C1 segment of cervical spinal cord (tissue), 14 donors: ENCODE data around the gene APOBEC3A.
"Not testable (repeated sequence)": the region's sequence is repeated elsewhere in the genome, so short reads cannot be mapped to it uniquely, and the experiment has no call there.

Experiments
- DNase-seq, 14 donors: peaks; one replicate each; lab custom pipeline; 2025; lab: John Stamatoyannopoulos, UW

Gene APOBEC3A

DNA sequence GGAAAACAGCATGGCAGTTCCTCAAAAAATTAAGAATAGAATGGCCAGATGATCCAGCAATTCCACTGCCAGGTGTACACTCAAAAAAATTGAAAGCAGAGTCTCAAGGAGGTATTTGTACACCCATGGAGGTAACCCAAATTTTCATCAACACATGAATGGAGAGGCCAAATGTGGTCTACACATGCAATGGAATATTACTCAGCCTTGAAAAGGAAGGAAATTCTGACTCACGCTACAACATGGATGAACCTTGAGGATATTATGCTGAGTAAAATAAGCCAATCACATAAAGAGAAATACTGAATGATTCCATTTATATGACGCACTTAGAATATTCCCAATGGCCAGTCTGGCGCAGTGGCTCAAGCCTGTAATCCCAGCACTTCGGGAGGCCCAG is 19.9 kb downstream of the APOBEC3A start:
- not testable (repeated sequence) for DNase-seq

DNA sequence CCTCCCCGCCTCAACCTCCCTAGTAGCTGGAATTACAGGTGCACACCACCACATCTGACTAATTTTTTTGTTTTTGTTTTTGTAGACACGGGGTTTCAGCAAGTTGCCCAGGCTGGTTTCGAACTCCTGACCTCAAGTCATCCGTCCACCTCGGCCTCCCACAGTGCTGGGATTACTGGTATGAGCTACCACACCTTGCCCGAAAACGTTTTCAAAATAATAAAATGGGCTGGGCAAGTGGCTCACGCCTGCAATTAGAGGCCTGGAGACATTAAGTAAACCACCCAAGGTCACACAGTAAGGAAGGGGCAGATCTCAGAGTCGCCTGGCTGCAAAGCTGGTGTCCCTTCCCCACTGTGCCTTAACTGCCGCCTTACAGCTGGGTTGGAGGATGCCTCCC is 23.2 kb downstream of the APOBEC3A start:
- DNase-seq, result not testable (repeated sequence)

DNA sequence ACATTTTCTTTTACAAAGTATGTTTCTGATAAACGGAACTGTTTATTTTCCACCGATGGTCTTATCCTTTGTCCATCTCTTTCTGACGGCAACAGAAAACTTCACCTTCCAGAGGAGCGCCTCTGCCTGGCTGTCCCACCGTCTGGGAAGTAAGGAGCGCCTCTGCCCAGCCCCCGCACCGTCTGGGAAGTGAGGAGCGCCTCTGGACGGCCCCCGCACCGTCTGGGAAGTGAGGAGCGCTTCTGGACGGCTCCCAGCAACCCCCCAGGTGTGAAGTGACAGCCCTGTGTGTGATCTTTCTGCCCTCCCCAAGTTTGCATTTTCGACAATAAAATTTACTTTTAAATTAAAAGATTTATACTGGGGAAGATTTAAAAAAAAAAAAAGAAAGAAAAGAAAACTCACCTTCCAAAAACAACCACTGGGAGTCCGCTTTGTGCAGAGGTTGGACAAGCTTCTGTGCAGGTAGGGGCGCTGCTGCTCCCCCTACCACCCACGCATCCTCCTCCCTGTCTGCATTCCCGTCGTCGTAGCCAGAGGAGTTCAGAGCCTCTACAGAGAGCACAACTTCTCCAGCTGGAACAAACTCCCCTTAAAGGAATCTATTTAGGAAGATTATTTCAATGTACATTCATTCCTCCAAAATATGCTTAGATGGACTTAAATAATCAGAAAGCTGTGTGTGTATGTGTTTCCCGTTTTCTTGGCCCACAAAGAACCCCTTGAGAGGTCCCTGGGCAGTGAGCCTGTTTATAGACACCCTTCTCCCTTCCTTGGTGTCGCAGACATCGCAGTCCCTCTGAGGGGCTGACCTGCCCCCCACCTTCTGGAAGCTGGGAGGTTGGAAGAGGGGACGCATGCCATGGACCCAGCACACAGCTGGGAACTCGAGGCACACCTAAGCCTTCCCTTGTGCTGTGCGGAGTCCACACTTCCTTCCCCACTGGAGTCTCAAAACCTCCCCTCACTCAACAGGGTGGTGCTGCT is 23.9 kb downstream of the APOBEC3A start:
- DNase-seq, result no peak

DNA sequence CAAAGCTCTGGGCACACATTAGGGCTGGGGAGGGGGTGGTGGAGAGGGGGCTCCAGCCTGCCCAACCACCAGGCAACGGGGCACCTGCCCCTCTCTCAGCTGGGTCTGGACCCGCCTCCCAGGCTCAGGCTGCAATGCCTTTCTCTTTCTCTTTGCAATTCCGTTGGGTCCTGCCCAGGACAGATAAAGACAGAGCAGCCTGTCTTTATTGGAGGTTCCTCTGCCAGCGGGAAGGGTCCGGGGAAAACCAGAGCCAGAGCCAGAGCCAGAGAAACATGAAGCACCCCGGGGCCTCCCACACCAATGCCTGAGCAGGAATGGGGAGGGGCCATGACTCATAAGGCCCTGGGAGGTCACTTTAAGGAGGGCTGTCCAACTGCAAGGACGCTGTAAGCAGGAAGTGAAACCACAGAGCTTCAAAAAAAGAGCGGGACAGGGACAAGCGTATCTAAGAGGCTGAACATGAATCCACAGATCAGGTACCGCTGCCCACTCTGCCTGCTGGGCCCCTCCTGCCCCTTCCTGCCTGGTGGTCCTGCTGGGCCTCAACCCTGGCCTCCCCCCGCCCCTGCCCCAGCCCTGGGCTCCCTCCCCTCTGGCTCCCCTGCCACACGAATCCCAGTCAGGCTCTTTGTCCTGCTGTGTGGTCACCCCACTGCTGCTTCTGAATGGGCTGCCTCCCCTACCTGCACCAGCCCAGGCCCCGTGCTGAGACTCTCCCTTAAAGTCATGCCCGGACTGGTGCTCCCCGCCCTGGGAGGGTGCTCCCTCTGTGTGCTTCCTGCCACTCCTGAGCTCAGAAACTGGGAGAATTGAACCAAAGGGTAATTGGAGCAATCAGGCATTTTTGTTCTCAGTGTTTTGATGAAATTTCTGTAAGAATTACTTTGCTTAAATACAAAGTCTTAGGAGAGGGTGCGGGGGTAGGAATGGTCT is 24.9 kb downstream of the APOBEC3A start, which contains the start of gene APOBEC3B:
TSS of gene APOBEC3B (plus strand) at position 356 of the 936 bp plus-strand sequence. CDS start at position 463, 107 bp downstream.
- DNase-seq, result peak in 10 of 14 donors; percentile 6 to 76 (median 32)

DNA sequence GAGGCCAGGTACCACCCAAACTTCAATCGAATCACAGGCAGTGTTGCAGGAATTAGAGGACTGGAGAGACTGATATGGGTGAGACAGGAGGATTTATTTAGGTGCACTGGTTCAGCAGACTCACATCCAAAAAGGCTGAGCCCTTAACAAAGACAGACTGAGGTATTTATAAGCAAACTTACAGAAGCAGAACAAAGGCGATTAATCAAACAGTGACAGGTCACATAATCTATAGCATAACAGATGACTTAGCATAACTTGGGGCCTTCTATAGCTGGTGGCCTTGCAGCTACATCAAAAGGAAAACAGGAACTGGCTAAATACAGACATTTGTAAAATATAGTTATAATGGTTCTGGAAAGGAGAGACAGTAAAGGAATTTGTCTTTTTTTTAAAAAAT is 26.8 kb downstream of the APOBEC3A start:
- no peak for DNase-seq

DNA sequence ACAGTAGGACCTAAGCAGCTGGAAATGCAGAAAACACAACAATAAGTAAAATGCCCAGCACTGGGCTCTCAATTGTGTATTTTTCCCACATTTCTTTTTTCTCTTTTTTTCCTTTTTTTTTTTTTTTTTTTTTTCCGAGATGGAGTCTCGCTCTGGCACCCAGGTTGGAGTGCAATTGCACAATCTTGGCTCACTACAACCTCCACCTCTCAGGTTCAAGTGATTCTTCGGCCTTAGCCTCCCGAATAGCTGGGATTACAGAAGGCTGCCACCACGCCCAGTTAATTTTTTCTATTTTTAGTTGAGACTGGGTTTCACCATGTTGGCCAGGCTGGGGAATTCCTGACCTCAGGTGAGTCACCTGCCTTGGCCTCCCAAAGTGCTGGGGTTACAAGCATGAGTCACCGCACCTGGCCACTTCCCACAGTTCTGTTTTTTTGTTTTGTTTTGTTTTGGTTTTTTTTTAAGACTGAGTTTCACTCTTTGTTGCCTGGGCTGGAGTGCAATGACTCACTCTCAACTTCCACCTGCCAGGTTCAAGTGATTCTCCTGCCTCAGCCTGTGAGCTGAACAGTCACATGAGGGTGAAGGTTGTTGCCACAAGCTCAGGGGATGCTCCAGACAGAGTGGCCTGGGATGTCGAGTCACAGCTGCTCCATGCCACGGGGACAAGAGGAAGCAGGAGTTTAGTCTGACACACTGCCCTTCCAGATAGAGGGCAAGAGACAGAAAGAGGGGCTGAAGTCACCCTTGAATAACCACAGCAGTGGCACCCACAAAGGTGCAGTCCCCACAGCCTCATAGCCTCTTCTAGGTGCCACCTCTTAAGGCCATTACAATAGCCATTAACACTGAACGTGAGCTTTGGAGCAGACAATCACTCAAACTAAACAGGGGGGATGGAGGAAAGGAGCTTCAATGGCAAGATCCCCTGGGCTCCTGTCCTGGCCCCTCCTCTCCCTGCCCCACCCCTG is 27.7 kb downstream of the APOBEC3A start:
- not testable (repeated sequence) for DNase-seq

DNA sequence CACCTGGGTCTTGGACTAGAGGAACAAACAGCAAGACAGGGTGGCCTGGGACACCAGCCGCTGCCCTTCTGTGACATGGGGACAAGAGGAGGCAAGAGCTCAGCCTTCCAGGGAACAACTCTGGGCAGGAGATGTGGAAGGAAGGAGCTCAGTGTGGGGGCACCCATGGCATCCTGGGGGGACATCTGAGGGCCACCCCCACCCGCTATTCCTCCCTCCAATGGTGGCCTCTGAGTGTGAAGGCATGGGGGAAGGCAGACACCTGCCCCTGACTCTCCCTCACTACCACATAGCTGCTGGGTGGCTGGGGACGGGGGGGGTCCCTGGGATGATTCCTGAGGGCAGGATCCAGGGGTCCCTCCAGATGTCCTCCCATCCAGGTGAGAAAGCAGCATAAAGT is 29.2 kb downstream of the APOBEC3A start:
- no peak for DNase-seq

DNA sequence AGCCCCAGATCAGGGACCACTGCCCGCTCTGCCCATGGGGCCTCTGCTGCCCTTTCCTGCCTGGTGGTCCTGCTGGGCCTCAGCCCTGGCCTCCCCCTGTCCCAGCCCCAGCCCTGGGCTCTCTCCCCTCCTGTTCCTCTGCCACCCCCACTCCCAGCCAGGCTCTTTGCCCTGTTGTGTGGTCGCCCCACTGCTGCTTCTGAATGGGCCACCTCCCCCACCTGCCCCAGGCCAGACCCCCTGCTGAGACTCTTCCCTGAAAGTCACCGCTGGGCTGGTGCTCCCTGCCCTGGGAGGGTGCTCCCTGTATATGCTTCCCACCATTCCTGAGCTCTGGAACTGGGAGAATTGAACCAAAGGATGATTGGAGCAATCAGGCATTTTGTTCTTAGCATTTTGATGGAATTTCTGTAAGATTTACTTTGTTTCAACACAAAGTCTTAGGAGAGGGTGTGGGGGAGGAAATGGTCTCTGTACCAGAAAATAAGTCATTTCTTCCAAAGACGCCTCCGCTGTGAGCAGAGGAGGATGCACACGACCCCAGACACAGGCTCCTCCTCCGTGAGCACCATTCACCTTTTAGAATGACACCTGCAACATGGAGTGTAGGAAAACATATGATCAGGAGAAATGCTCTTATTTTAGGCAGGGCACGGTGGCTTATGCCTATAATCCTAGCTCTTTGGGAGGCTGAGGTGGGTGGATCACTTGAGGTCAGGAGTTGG is 29.9 kb downstream of the APOBEC3A start:
- no peak for DNase-seq

DNA sequence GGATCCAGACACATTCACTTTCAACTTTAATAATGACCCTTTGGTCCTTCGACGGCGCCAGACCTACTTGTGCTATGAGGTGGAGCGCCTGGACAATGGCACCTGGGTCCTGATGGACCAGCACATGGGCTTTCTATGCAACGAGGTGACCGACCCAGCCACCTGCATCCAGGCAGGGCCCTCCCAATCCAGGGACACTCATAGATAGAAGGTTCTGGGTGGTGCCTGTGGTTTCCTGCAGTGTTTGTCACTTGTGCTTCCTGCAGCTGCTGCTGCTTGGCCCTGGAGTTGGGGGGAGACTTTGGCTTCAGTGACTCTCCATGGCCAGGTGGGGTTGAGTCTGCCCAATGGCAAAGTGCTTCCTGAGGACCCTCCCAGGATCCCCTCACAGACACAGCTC is 32.1 kb downstream of the APOBEC3A start:
- no peak for DNase-seq

DNA sequence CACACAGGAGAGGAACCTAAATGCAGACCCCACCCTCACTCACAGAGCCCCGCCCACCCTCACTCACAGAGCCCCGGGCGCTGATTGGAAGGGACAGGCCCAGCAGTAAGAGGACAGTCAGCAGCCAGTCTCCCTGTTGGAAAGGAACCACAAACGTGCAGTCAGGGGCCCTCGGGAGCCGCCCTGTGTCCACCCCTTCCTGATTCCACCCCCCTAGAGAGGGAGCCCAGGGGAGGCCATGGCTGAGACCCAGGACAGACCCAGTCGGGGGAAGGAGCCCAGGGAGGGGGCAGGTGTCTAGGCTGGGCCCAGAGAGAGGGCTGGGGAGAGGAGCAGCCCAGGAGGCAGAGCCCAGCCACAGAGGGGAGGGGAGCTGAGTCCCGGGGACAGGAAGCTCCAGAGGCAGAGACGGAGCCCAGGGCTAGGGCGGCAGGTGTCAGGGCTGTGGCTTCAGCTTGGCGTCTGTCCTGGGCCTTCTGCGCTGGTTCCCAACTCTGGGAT is 35.5 kb downstream of the APOBEC3A start:
- DNase-seq, result not testable (repeated sequence)

DNA sequence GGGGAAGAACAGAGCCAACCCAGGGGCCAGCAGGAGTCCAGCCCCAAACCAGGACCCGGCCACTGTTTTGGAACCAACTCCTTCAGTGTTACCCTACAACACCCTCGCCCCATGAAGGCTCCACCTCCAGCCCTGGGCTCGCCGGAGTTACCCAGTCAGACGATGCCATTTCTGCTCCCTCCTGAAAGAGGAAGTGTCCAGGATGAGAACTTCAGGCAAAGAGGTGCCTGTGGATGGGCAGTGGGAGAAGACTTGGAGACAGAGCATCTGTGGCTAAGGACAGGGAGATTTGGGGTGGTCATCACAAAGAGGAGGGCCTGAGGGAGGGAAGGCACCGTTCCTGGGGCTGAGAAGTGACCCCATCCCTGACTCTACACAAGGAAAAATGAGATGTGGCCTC is 38.7 kb downstream of the APOBEC3A start:
- DNase-seq, result no peak

DNA sequence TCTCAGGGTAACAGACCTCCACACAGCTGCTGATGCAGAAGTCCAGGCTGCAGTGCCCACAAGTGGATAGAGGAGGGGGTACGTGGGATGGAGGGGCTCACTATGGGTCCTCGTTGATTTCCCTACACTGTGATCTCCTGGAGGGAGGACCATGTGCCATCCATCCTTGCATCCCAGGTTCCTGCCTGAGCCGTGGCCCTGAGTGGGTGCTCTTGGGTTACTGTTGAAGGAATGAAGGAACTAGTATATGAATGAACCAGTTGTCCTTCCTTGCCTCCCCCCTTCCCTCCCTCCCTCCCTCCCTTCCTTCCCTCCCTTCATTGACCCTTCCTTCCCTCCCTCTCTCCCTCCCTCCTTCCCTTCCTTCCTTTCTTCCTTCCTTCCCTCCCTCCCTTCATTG is 40.1 kb downstream of the APOBEC3A start:
- no peak for DNase-seq

DNA sequence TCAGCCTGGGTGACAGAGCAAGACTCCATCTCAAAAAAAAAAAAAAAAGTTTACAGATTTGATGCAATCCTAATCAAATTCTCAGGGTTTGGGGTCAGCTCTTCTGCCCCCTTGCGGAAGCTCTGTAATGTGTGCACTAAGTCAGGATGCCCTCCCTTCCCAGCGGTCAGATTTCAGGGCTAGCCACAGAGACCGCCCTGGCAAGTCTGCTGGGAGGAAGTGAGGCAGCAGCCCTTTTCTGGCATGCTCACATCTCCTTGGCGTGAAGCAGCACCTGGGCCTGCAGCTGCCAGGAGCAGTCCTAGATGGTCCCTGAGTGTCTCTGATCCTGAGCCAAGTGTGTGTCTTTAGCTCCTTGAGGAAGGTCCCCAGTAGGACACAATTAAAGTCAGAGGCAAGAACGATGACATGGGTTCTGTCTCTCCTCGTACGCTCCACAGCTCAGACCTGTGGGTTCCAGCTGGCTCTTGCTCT is 45.8 kb downstream of the APOBEC3A start:
- DNase-seq, result peak in 10 of 14 donors; percentile 7 to 48 (median 33)

DNA sequence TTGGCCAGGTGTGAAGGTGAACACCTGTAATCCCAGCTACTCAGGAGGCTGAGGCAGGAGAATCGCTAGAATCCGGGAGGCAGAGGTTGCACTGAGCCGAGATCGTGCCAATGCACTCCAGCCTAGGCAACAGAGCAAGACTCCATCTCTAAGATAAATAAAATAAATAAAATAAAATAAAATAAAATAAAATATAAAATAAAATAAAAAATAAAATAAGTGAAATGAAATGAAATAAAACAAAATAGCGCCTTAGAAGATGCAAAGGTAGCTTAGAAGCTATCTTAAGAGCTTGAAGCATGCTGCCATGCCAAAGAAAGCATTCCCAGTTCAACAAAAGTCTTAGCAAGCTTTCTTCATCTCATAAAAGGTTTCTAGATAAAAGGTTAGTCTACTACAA is 49.8 kb downstream of the APOBEC3A start:
- DNase-seq, result no peak

DNA sequence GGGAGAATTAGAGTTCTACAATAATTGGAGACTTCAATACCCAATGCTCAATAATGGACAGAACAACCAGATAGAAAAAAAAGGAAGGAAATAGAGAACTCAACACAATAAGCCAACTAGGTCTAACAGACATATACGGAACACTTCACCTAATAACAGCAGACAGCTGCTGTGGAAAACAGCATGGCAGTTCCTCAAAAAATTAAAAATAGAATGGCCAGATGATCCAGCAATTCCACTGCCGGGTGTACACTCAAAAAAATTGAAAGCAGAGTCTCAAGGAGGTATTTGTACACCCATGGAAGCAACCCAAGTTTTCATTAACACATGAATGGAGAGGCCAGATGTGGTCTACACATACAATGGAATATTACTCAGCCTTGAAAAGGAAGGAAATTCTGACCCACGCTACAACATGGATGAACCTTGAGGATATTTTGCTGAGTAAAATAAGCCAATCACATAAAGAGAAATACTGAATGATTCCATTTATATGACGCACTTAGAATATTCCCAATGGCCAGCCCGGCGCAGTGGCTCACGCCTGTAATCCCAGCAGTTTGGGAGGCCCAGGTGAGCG is 51.0 kb downstream of the APOBEC3A start:
- DNase-seq, result not testable (repeated sequence)

DNA sequence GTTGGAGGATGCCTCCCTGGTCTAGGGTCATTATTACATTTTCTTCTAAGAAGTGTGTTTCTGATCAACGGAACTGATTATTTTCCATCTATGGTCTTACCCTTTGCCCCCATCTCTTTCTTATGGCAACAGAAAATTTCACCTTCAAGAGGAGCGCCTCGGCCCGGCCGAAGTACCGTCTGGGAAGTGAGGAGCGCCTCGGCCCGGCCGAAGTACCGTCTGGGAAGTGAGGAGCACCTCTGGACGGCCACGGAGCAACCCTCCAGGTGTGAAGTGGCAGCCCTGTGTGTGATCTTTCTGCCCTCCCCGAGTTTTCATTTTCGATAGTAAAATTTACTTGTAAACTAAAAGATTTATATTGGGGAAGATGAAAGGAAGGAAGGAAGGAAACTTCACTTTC is 53.5 kb downstream of the APOBEC3A start:
- DNase-seq, result no peak
